Left lobe of liver (tissue), 2 donors: ENCODE data around the gene PTOV1. TPM values are rescaled to one million over a fixed set of nuclear protein-coding genes. Genes with fewer than 3 reads are reported as not detected.

Experiments used
- ATAC-seq: fragments of 200-7000 bp; cut with Tn5 transposase; one replicate; pipeline ENCODE4 v1.9.1; 2020; ENCODE audit warnings: mild to moderate bottlenecking, moderate library complexity
- DNase-seq: peaks from one replicate; pipeline ENCODE4 v3.0.0-alpha.2; 2020; ENCODE audit warnings: low spot score
- total RNA-seq: library from RNA; stranded (reverse); gene quantifications from one replicate; pipeline ENCODE4 v1.2.1, GENCODE V29; 2021
- donor health status: DM: no; HTN: no; CAD: no; lungs with moderate emphysema.
- donor health status: DM: no; HTN: yes; CAD: no.

PTOV1 gene
- total RNA-seq, 1 donor from 2014 or later: 86.0 TPM

- no peak for DNase-seq
Measured at GRCh38 chr19:49873129-49873521, 22.2 kb downstream of the PTOV1 start.

GRCh38 chr19:49873834-49874233 lies 22.9 kb downstream of the PTOV1 start:
- ATAC-seq (no peak), DNase-seq (no peak)

More at GRCh38 chr19:49873129-49873521, 22.2 kb downstream of the PTOV1 start:
- no peak for ATAC-seq

- ATAC-seq: no peak
- DNase-seq: no peak
Measured at GRCh38 chr19:49874503-49875157, 23.7 kb downstream of the PTOV1 start.

GRCh38 chr19:49875177-49875576 lies 24.2 kb downstream of the PTOV1 start:
- ATAC-seq (no peak), DNase-seq (no peak)

GRCh38 chr19:49875857-49876421 lies 25.0 kb downstream of the PTOV1 start:
- DNase-seq: peak; percentile 77
- ATAC-seq: peak; percentile 6

GRCh38 chr19:49876422-49877019 lies 25.6 kb downstream of the PTOV1 start:
- ATAC-seq: peak; percentile 72
- peak; percentile 98 for DNase-seq

GRCh38 chr19:49877020-49877878 lies 26.3 kb downstream of the PTOV1 start, which contains the start of the genes AKT1S1 and TBC1D17:
TSS of gene AKT1S1 (minus strand) at chr19:49877355. CDS start at chr19:49873295, 4,060 bp downstream.
TSS of gene TBC1D17 (plus strand) at chr19:49877702. CDS start at chr19:49877724, 22 bp downstream.
- DNase-seq (peak; percentile 100), ATAC-seq (peak; percentile 76)

GRCh38 chr19:49877879-49878743 lies 27.2 kb downstream of the PTOV1 start:
- DNase-seq: peak; percentile 98
- ATAC-seq: peak; percentile 74

GRCh38 chr19:49878744-49879070 lies 27.7 kb downstream of the PTOV1 start:
- ATAC-seq (no peak), DNase-seq (no peak)

- DNase-seq (no peak), ATAC-seq (no peak)
Measured at GRCh38 chr19:49879243-49879963, 28.4 kb downstream of the PTOV1 start.

- ATAC-seq (no peak), DNase-seq (no peak)
Measured at GRCh38 chr19:49880162-49880869, 29.4 kb downstream of the PTOV1 start.

- DNase-seq (no peak), ATAC-seq (no peak)
Measured at GRCh38 chr19:49881186-49881585, 30.2 kb downstream of the PTOV1 start.

GRCh38 chr19:49881672-49882394 lies 30.9 kb downstream of the PTOV1 start:
- DNase-seq (peak; percentile 44), ATAC-seq (no peak)

- no peak for ATAC-seq
- no peak for DNase-seq
Measured at GRCh38 chr19:49882643-49883042, 31.7 kb downstream of the PTOV1 start.

GRCh38 chr19:49883094-49883493 lies 32.1 kb downstream of the PTOV1 start:
- DNase-seq (no peak), ATAC-seq (no peak)

- DNase-seq (peak; percentile 43), ATAC-seq (no peak)
Measured at GRCh38 chr19:49884109-49884508, 33.1 kb downstream of the PTOV1 start.

- DNase-seq (no peak), ATAC-seq (no peak)
Measured at GRCh38 chr19:49884760-49885159, 33.8 kb downstream of the PTOV1 start.

GRCh38 chr19:49887037-49887664 lies 36.2 kb downstream of the PTOV1 start:
- peak; percentile 4 for ATAC-seq
- DNase-seq: no peak
